ENCODE measurements around the gene TENM4. TPM values are rescaled to one million over a fixed set of nuclear protein-coding genes. Genes with fewer than 3 reads are reported as not detected.
A peak's percentile ranks its signal among the peaks of the same experiment; 100 is the strongest.

The TENM4 gene
- total RNA-seq, 1 experiment from 2014 or later, result 9.9 TPM

DNA sequence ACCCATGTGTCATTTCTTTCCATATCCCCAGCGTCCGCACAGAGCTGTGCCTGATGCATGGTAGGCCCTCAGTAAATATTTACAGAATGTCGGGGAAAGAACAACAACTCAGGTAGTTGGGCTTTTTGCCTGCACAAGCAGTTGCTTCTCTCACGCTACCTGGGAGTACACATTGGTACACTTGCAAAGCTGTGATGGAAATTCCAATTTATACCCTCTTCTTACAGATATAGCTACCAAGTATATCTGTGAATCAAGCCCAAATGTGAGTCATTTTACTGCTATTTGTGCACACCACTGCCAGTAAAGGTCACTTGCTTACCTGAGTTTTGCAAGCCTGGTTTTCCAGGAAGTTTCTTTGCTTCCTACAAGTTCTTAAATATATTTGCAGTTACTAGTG is 533.2 kb downstream of the TENM4 start:
- TF ChIP-seq, protein P1, sequence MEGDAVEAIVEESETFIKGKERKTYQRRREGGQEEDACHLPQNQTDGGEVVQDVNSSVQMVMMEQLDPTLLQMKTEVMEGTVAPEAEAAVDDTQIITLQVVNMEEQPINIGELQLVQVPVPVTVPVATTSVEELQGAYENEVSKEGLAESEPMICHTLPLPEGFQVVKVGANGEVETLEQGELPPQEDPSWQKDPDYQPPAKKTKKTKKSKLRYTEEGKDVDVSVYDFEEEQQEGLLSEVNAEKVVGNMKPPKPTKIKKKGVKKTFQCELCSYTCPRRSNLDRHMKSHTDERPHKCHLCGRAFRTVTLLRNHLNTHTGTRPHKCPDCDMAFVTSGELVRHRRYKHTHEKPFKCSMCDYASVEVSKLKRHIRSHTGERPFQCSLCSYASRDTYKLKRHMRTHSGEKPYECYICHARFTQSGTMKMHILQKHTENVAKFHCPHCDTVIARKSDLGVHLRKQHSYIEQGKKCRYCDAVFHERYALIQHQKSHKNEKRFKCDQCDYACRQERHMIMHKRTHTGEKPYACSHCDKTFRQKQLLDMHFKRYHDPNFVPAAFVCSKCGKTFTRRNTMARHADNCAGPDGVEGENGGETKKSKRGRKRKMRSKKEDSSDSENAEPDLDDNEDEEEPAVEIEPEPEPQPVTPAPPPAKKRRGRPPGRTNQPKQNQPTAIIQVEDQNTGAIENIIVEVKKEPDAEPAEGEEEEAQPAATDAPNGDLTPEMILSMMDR (IDR thresholded peaks at IDR 0.05; ENCODE audit: unreplicated experiment), result no peak
- Mint-ChIP-seq H3K27ac (ENCODE audit: low read depth, unreplicated experiment) (no peak overlapping the region), H3K27me3 (ENCODE audit: insufficient read depth, unreplicated experiment) (no peaks in the 10 kb centered on the region), H3K9me3 (ENCODE audit: unreplicated experiment) (no peaks in the 10 kb centered on the region), H3K36me3 (ENCODE audit: insufficient read depth, unreplicated experiment) (no peaks in the 10 kb centered on the region), H3K4me1 (ENCODE audit: insufficient read depth, unreplicated experiment) (no peaks in the 10 kb centered on the region), H3K4me3 (ENCODE audit: unreplicated experiment) (no peak overlapping the region)
- intact Hi-C loops (cut with micrococcal nuclease), result no loop called here
- POLR2A ChIA-PET, result interaction anchor here (0.8 to 1.2 kb wide), 3 partner anchors 8 to 40 kb away, joined by 3 to 7 read pairs (median 4); no protein-coding TSS in a partner anchor
- peak; percentile 72 for DNase-seq (ENCODE audit: unreplicated experiment)
- BruUV-seq (replicated peaks), result no TSS peak
- CTCF ChIA-PET, result no interaction called here

DNA sequence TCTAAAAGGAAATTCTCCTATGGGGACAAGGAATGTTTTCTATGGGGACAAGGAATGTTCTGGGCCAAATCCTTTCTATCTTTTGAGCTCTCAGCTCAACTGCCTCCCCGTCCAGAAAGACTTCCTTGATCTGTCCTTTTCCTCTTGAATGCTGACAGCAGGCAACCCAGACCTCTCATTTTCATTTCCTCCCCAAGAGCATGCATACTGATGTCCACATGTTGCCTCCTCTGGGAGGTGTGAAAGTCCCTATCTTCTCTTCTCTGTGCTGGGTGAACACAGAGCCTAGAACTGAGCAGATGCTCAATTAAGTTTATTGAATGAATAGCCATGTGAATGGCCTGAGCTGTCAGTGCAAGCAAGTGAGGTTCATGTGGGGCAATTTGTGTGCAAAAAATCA is 534.3 kb downstream of the TENM4 start:
- H3K4me1 Mint-ChIP-seq (ENCODE audit: insufficient read depth, unreplicated experiment), result no peaks in the 10 kb centered on the region
- TF ChIP-seq, protein P1 (IDR thresholded peaks at IDR 0.05; ENCODE audit: unreplicated experiment), result no peak
- no peaks in the 10 kb centered on the region for H3K27me3 Mint-ChIP-seq (ENCODE audit: insufficient read depth, unreplicated experiment)
- no peak overlapping the region for H3K4me3 Mint-ChIP-seq (ENCODE audit: unreplicated experiment)
- CTCF ChIA-PET, result interaction anchor here (0.9 kb wide), 1 partner anchor 11 kb away, joined by 6 read pairs; no protein-coding TSS in a partner anchor
- POLR2A ChIA-PET, result interaction anchor here (1.0 kb wide), 1 partner anchor 41 kb away, joined by 3 read pairs; no protein-coding TSS in a partner anchor
- no TSS peak for BruUV-seq (replicated peaks)
- no peak for DNase-seq (ENCODE audit: unreplicated experiment)
- no peaks in the 10 kb centered on the region for H3K36me3 Mint-ChIP-seq (ENCODE audit: insufficient read depth, unreplicated experiment)
- intact Hi-C loops (cut with micrococcal nuclease), result no loop called here
- H3K27ac Mint-ChIP-seq (ENCODE audit: low read depth, unreplicated experiment), result no peak overlapping the region
- no peaks in the 10 kb centered on the region for H3K9me3 Mint-ChIP-seq (ENCODE audit: unreplicated experiment)

DNA sequence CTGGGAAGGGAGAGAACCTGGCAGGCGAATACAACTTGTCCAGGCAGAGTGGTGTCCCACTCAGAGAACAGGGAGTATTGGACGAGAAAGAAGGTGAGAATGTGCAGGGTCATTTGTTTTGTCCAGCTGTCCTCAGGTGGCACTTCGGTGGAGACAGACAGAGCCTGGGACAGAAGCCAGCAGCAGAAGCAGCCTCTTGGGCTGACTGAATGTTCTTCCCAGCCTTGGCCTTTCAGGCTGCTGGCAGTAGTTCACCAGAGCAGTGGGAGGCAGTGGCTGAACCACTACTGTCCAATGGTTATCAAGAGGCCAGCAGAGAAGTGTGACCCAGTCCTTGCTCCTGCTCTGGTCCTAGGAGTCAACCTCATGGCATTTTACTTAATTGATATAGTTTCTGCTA is 535.1 kb downstream of the TENM4 start:
- DNase-seq (ENCODE audit: unreplicated experiment), result no peak
- no peaks in the 10 kb centered on the region for H3K36me3 Mint-ChIP-seq (ENCODE audit: insufficient read depth, unreplicated experiment)
- H3K27me3 Mint-ChIP-seq (ENCODE audit: insufficient read depth, unreplicated experiment), result no peaks in the 10 kb centered on the region
- CTCF ChIA-PET, result interaction anchor here (0.6 to 0.7 kb wide), 2 partner anchors 33 to 155 kb away, joined by 3 read pairs; no protein-coding TSS in a partner anchor
- no peaks in the 10 kb centered on the region for H3K4me1 Mint-ChIP-seq (ENCODE audit: insufficient read depth, unreplicated experiment)
- intact Hi-C loops (cut with micrococcal nuclease), result no loop called here
- no peak overlapping the region for H3K4me3 Mint-ChIP-seq (ENCODE audit: unreplicated experiment)
- no peak overlapping the region for H3K27ac Mint-ChIP-seq (ENCODE audit: low read depth, unreplicated experiment)
- POLR2A ChIA-PET, result no interaction called here
- no peaks in the 10 kb centered on the region for H3K9me3 Mint-ChIP-seq (ENCODE audit: unreplicated experiment)
- TF ChIP-seq, protein P1 (IDR thresholded peaks at IDR 0.05; ENCODE audit: unreplicated experiment), result no peak
- BruUV-seq (replicated peaks), result no TSS peak

DNA sequence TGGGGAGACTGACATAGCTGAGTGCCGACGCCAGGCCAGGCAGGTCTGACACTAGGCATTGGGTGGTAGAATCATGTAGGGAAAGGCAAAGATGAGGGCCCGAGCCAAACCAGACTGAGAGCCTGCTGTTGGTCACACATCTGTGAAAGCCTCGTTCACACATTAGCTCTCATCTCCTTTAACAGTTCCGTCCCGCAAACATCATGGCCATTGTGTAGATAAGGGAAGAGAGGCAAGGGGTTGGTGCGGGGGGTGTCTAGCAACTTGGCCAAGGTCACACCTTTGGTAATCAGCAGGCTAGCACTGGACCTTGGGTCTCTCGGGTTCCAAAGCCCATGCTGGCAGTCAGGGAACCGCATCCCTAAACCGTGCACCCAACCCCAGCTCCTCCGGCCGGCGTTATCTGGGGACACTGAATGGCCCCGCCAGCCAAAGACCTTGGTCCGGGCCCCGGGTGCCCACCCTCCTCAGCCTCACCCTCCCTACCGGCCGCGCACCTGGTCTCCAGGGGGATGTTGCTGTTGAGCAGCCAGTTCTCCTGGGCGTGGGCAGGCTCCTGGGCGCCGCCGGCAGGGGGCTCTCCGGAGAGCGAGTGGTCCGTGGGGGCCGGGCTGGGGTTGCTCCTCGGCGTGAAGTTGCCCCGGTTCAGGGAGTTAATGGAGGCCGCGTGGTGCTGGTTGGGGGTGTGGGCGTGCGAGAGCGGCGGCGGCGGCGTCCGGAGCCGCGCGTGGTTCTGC is 537.9 kb downstream of the TENM4 start:
- ChIA-PET CTCF (no interaction called here), POLR2A (no interaction called here)
- DNase-seq (ENCODE audit: unreplicated experiment), result no peak
- TF ChIP-seq, protein P1 (IDR thresholded peaks at IDR 0.05; ENCODE audit: unreplicated experiment), result no peak
- no peak overlapping the region for H3K4me3 Mint-ChIP-seq (ENCODE audit: unreplicated experiment)
- no peaks in the 10 kb centered on the region for H3K4me1 Mint-ChIP-seq (ENCODE audit: insufficient read depth, unreplicated experiment)
- no TSS peak for BruUV-seq (replicated peaks)
- no peaks in the 10 kb centered on the region for H3K9me3 Mint-ChIP-seq (ENCODE audit: unreplicated experiment)
- H3K27me3 Mint-ChIP-seq (ENCODE audit: insufficient read depth, unreplicated experiment), result no peaks in the 10 kb centered on the region
- H3K27ac Mint-ChIP-seq (ENCODE audit: low read depth, unreplicated experiment), result no peak overlapping the region
- intact Hi-C loops (cut with micrococcal nuclease), result no loop called here
- H3K36me3 Mint-ChIP-seq (ENCODE audit: insufficient read depth, unreplicated experiment), result no peaks in the 10 kb centered on the region

All from MCF 10A (cell line).